Activated CD4-positive, alpha-beta T cell treated with anti-CD3 and anti-CD28 coated beads, Interleukin-2, Interleukin-6, amounts not matched to agents 100 ng/mL and 50 ng/mL, durations not matched to agents 16 hours and 8 hours (primary cell): ENCODE data around the gene MRTFA.

Experiments used
- DNase-seq: peaks from one replicate; pipeline ENCODE4 v3.0.0-alpha.2; 2020

MRTFA gene

DNA sequence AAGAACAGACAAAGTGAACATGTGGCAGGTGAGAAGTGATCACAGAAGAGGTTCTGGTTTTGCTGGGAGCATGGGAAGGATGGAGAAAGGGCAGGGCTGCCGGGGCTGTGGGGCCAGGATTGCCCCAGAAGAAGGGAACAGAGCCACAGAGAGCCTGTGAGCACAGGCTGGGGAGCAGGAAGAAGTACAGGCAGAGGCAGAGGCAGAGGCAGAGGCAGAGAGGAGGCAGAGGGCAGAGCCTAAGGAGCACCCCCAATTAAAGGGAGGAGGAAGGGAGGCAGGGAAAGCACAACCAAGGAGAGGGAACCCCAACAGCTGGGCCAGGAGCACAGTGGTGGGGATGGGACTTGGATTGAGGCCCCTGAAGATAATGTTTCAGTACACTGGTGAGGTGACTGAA, 214.6 kb downstream of the MRTFA start:
- DNase-seq: no peak

DNA sequence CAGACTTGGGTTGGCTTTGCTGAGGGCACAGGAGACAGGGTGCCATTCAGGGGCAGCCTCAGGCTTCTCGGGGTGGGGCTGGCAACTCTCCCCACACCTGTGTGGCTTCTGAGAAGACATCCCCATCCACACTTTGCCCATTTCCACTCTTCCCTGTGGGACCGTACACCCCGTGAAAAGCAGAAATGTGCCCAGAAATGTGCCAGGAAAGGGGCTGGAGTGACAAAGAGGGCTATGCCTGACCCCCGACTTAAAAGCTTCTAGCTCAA, 215.5 kb downstream of the MRTFA start:
- DNase-seq: no peak

DNA sequence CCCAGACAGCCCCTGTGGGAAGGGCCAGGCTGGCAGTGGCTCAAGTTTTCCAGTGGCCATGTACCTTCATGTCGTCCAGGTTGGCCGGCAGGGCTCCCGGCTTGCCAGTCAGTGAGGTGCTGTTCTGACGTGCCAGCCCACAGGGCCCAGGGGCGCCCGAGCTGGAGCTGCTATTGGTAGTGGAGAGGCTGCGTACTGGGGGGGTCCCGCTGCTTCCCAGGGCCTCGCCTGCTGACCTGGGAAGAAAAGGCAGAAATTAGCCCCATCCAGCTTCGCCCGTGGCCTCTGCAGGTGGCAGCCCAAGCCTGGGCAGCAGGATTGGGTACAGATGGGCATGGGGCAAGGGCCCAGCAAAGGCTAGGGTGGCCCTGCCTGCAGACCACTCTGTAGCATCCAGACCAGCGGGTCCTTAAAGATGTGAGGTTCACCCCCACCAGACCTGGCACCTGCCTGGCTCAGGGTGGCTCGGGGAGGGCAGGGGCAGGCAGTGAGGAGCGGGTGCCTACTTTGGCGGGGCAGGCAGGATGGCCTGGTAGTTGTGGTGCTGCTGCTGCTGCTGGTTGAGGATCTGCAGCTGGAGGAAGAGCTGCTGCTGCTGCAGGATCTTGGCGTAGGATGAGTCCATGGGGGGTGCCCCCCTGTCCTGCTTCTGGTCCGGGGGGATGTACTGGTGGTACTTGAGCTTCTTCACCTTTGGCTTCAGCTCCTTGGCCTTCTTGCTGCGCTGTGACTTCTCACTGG, 216.0 kb downstream of the MRTFA start:
- DNase-seq: no peak

DNA sequence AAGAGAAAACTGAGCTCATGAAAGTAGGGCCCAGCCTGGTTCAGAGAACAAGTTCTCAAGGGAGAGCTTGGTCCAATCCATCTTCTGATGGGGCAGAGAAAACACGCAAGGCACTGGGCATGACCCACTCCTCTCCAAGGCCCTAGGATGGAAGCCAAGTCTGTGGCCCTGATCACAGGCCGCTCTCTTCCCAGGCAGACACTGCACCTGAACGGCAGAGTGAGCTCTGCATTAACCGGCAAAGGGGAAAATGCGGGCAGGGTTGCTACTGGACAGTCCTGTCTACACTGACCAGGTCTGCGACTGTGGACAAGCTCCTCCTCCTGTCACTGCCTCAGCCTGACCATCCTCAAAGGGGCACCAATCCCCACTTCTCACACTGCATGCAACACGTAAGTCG, 216.8 kb downstream of the MRTFA start:
- no peak for DNase-seq

DNA sequence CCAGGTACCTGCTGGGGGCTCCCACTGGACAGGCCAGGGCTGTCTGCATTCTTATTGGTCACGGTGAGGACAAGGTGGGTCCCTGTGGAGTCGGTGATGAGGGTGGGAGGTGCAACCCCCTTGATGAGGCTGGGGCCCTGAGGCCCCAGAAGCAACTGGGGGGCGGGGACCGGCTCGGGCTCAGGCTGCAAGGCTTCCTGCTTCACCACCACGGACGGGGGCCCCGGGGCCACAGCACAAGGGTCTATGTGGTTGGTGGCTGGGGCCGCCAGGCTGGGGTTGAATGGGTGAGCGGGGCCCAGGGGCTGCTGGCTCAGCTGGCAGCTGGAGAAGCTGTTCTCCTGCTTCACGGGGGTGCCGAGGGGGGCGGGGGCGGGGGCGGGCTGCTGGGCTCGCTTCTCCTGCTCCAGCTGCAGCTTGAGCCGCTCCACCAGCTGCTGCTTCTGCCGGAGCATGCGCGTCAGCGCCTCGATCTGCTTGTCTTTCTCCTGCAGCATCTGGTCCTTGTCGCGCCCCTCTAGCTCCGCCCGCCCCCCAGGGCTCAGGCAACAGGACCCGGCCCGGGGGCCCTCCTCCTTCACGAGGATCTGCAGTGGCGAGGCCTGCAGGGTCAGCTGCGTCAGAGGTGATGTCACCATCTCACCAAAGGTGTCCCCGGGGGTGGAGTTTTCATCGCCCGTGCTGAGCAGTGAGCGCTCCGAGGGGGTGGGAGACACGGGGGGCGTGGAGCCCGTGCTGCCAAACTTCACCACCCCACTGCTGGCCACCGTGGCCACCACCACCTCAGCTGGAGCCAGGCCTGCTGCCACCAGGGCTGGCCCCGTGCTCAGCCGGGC, 217.9 kb downstream of the MRTFA start:
- no peak for DNase-seq

DNA sequence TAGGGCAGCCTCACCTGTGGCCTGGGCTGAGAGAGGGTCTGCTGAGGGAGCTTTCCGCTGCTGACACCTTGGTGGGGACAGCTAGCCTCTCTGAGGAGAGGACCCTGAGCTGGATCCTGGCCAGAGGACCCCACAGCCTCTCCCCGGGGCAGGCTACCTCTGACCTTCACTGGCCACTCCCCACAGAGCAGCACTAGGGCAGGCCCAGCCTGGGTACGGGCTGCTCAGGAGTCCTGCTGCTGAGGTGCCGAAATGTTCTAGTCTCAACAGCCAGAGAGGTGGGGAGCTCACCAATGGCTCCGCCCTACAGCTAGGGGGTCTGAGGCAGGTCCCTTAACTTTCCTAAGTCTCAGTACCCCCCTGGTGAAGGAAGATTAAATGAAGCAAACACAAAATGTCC, 218.6 kb downstream of the MRTFA start:
- DNase-seq: no peak

DNA sequence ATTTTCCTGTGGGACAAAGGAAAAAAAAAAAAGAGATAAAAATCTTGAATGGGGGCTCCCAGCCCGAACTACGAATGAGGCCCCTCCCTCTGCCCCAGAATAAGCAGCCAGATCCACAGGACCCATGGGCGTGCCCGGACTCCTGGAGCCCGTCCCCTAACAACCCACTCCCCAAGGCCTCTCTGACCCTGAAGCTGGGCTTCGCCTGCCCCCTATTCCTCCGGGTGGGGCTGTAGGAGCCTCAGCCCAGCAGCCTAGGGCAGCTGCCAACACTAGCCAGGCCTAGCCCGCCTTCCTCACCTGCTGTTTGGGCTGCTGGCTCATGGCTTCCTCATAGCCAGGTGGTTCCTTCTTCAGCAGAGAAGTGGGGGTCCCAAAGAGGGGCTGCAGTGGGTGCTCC, 219.5 kb downstream of the MRTFA start:
- DNase-seq: no peak

DNA sequence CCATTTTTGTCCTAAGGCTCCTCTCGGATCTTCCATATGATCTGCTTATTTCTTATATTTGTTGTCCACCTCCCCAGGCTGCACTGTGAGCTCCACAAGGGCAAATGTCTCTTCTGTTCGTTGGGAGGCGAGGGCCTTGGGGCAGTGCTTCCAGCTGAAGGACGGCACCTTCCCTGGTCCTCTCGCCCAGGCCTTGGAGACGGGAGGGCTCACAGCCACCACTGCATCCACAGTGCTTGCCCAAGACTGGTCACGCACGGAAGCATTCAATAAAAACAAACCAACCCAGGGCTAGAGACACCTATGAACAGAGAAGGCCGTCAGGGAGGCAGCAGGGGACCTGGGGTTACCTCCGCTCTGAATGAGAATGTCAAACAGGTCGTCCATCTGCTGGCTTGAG, 219.9 kb downstream of the MRTFA start:
- no peak for DNase-seq

DNA sequence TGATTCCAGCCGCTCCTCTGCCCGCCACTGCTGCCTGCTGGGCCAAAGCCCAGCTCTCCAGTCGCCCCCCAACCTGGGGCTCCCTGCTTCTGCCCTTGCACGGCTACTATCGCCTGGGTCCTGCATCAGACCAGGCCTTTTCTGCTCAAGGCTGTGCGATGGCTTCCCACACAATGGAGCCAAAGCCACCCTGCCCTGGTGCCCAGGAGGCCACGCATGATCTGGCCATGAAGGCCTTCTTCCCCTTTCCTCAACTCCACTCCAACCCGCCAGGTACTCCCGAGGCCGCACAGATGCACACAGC, 220.3 kb downstream of the MRTFA start:
- no peak for DNase-seq

DNA sequence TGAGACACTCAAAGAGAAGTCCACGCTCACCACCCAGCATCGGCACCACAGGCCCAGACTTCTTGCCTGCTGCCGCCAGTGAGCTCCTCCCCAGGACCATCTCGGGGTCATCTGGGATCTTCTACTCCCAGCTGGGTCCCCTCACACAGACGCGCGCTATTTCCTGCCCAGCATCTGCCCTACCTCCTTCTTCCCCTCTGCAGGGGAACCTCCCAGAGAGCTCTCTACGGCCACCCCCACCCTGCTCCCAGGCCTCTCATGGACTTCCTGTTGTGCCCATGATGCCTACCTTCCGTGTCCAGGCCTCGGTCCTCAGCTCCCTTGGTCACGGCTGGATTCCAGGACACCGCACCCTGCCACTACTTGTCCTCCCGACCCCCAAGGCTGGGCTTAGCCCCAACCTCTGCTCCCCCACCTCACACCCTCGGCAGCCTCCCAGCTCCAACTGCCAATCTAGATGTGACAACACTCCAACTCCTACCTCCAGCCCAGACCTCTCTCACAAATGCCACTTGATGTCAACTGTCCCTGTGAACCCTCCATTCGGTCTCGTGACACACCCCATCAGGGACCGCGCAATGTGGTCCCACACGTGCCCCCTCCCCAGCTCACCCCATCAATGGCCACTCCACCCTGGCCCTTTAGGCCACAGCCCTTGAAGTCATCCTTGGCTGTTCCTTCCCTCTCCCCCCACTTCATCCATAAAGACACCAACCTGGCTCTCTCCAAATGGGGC, 220.8 kb downstream of the MRTFA start:
- DNase-seq: no peak

DNA sequence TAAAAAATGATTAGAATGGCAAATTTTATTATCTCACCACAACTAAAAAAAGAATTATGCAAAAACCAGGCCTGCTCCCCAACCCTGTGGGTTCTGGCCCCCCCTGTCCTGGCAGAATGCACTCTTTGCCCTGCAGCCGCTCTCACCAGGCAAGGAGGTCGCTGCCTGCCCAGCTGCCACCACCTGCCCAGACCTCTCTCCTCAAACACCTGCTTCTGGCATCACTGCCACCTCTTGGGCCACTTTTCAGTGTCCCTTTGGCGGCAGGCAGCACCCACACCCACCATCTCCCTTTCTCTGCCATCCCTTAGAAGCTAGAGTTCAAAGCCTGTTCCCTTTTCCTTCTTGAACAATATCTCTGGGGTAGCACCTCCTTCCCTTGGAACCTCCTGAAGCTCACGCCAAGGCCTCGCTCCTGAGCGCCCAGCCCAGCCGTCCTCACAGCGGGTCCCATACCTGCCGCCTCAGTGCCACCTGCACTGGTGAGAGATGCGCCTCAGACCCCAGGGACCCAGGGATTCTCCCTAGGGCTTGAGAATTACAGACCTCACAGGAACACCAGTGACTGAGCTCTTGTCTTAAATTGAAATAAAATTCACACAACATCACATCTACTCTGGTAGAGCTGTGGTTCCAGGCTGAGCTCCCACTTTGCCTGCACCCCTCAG, 221.5 kb downstream of the MRTFA start:
- no peak for DNase-seq

DNA sequence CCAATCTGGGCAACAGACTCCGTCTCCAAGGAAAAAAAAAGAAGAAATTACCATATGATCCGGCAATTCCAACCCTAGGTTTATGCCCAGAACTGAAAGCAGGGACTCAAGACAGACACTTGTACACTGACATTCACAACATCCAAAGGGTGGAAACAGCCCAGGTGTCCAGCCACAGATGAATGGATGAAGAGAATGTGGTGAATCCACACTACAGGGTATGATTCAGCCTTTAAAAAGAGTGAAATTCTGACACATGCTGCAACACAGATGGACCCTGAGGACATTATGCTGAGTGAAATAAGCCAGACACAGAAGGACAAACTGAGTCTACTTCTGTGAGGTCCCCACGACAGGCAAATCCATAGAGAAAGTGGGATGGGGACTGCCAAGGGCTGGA, 222.2 kb downstream of the MRTFA start:
- DNase-seq: no peak

DNA sequence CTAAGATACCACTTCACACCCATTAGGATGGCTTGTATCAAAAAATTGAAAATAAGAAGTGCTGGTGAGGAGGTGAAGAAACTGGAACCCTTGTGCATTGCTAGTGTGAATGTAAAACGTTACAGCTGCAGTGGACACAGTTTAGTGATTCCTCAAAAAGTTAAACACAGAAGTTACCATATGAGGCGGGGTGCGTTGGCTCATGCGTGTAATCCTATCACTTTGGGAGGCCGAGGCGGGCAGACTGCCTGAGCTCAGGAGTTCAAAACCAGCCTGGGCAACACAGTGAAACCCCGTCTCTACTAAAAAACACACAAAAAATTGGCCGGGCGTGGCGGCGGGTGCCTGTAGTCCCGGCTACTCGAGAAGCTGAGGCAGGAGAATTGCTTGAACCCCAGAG, 222.6 kb downstream of the MRTFA start:
- DNase-seq: no peak

DNA sequence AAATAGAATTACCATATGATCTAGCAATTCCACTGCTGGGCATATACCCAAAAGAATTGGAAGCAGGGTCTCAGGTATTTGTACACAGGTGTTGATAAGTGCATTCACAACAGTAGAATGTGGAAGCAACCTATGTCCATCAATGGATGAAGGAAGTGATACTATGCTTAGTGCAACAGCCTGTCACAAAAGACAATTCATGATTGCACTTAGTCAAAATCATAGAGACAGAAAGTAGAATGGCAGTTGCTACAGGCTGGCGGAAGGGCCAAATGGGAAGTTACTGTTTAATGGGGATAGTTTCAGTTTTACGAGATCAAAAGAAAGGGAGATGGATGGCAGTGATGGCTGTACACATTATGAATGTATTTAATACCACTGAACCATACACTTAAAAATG, 224.1 kb downstream of the MRTFA start:
- peak; percentile 52 for DNase-seq

DNA sequence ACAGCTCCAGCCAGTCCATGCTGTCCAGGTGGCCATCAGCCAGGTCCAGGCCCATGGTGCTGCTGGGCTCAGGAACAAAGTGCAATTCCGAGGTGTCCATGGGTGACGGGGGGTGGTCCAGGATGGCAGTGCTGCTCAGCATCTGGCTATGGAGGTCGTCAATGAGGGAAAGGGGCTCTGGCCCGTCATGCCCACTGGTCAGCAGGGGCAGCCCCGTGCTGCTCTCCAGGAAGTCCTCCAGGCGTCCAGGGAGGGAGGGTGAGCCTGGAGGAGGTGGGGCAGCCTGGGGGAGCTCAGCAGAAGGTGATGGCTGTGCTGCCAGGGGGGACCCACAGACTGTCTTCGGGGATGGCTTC, 225.0 kb downstream of the MRTFA start:
- DNase-seq: no peak

DNA sequence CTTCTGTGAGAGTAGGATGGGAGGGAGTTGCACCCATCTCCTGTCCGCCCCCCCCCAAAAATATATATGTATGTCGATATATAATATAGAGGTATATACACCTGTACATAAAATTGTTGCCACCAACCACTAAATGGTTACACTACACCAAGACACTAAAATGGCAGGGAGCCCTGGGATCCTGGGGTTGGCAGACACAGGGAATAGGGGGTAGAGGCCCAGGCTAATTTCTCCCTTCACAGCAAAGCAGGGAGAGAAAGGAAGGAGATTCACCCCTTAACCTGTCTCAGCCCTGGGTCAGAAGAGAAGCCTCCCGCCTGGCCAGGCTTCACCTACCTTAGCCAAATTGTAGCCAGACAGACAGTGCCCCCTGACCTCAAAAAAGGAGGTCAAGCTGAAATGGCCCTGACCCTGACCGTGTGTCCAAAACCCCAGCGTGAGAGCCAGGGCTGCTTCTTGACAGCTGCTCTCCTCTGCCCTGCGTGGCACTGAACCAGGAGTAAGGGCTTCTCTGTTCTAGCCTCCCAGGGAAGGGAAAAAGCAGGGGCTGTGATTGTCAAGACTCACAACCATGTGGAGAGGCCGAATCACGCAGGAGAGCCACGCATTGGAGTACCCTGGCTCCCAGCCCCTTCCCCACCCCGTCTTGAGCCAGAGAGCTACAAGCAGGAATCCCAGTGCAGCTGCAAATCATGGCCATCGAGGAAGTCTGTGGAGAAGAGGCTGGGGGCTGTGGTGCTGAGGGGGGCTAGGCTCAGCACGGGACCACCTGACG, 225.6 kb downstream of the MRTFA start:
- no peak for DNase-seq

DNA sequence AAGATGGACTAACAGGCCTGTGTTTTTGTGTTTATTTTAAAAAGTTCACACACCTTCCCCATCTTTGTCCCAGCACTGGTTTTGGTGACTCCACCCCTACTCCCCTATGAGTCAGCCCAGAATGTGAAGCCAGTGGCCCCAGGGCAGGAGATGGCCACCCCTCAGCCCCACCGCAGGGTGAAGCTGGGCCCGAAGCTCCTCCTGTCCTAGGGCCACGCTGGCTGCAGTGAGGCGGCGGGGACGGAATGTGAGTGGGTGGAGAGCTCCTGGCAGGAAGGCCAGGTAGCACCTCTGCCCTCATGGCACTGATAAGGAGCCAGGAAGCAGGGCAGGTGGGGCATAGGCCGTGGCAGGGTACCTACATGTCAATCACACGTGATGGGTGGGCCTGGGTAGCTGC, 226.2 kb downstream of the MRTFA start:
- no peak for DNase-seq

DNA sequence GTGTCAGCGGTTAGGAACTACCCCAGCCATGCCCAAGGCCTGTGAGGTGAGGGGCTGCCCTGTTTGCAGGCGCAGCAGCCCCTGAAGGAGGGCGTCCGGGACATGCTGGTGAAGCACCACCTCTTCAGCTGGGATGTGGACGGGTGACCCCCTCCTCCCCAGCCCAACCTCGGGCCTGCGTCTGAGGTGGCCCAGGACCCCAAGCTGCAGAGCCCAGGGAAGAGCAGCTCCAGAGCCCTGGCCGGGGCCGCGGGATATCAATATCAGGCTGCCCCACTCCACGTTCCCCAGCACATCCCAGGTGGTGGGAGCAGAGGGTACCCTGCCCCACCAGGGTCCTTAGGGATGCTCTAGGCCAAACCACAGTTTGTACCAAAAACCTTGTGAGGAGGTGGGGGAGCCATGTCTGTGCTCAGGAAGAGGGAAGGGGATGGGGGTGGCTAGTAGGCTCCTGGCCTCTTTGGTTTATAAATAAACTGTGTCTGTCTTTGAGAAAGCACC, 226.9 kb downstream of the MRTFA start:
- DNase-seq: no peak

DNA sequence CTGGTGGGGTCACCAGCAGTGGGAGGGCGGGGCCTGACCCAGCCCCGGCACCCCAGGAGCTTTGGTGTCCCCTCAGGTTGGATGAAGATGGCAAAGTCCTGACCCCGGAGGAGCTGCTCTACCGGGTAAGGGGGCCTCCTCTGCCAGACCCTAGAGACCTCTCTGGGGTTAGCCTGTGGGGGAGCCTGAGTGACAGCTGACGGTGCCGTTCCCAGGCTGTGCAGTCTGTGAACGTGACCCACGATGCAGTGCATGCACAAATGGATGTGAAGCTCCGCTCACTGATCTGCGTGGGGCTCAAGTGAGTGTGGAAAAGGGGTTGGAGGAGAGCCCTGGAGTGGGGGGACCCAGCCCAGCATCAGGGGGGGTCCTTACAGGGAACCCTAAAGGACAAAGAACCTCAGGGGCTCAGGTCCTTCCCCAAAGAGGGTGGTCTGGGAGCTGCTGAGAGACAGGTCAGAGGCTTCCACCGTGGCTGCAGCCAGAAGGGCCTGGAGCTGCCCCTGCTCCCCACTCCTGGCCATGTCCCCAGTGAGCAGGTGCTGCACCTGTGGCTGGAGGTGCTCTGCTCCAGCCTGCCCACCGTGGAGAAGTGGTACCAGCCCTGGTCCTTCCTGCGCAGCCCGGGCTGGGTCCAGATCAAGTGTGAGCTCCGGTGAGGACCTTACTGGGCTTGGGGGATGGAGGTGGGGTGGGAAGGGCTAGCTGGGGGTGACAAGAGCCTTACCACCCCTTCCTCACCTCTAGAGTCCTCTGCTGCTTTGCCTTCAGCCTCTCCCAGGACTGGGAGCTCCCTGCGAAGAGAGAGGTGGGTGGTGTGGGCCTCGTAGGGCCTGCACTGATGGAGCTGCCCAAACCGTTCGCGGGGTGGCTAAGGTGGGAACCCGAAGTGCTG, 227.6 kb downstream of the MRTFA start:
- no peak for DNase-seq

DNA sequence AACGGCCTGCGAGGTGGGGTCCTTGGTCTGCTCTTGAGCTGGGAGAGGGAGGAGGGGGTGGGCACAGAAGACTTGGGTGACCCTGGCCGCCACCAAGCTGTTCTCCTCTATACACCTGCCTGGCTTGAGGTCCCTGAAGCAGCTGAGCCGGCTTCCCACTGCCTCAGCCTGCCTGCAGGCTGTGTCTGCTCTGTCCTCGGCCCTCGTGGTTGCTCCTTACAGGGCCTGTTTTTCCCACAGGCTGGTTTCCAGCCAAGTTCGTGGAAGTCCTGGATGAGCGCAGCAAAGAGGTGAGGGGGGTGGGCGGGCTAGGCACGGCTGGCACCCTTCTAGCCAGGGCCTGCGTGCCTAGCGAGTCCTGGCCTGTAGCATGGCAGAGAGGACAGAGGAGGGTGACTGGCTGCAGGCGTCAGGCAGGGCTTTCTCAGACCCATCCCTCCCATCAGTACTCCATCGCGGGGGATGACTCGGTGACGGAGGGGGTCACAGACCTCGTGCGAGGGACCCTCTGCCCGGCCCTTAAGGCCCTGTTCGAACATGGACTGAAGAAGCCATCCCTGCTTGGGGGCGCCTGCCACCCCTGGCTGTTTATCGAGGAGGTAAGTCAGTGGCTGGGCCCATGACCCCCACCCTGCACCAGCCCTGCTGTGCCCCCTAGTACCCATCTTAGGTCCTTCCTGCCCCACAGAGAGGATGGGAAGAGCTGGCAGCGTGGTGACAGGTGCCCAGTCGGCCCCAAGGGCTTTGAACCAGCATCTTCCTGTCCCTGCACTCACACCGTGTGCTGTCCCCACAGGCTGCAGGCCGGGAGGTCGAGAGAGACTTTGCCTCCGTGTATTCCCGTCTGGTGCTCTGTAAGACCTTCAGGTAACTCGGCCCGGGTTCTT, 228.4 kb downstream of the MRTFA start:
- DNase-seq: no peak
